Stimulated activated CD4-positive, alpha-beta T cell treated with anti-CD3 and anti-CD28 coated beads, Interleukin-4, amount 100 ng/mL, for 1 hour (primary cell): ENCODE data around the gene APBA2.

Experiments used
- DNase-seq: peaks from one replicate; pipeline ENCODE4 v3.0.0-alpha.2; 2020

The APBA2 gene

GRCh38 chr15:28917791-28918140, 32.0 kb downstream of the APBA2 start:
- DNase-seq: no peak

GRCh38 chr15:28918141-28918983, 32.6 kb downstream of the APBA2 start:
- no peak for DNase-seq

DNA sequence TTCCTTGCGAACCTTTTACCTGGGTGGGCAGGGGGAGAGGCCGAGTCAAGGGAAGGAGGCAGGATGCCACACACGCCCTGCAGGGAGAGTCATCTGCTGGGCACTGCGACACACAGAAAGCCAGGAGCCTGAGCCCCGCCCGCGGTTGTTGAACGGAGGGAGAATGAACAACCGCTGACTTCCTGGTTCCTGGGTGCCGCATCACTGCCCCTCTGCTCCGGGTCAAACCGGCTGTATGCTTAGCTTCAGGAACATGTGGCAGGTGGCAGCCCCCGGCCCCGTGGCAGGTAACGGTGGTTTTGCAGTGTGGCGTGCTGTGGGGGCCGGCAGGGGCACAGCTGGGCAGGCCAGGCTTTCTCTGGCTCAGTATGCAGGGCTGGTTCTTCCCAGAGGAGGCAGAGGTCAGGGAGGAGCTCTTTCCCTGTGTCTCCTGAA, 33.4 kb downstream of the APBA2 start:
- DNase-seq: peak; percentile 41

DNA sequence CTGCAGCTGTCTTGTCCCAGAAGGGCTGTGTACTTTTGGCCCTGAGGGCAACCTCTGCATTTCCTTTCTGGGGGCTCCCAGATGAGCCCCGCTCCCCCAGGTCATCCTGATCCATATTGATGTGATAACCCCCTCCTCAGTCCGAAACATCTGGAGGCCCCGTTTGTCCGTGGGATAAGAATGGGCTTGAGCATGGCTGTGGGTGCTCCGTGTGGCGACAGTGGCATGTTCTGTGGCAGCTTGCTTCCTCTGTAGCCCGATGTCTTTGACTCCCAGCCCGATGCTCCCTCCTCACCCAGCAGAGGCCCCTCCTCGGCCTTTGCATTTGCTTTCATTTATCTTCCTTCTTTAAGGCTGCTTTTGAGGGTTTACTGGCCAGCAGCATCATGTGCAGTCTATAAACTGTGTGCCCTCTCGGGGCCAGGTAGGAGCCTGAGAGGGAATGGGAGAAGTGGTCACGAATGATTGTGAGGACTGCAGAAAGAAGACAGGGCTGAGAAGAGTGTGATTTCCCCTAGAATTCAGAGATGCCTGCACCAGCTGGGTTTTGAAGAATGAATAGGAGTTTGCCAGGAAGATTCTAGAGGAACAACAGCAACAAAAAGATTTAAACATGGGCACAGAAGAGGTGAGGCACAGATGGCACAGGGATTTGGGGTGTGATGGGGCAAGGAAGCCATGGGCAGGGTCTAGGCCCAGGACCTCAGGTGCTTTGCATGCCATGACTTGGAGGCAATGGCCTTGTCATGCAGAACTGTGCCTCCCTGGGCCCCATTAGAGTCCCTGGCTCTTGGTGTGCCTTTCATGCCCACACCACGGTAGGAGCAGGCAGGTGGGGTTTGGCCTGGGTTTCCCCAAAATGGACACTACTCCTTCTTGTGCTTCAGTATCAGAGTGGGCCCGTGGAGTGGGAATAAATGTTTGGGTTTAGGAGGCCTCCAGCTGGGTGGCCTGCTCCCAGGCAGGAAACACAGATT, 34.2 kb downstream of the APBA2 start:
- DNase-seq: no peak

DNA sequence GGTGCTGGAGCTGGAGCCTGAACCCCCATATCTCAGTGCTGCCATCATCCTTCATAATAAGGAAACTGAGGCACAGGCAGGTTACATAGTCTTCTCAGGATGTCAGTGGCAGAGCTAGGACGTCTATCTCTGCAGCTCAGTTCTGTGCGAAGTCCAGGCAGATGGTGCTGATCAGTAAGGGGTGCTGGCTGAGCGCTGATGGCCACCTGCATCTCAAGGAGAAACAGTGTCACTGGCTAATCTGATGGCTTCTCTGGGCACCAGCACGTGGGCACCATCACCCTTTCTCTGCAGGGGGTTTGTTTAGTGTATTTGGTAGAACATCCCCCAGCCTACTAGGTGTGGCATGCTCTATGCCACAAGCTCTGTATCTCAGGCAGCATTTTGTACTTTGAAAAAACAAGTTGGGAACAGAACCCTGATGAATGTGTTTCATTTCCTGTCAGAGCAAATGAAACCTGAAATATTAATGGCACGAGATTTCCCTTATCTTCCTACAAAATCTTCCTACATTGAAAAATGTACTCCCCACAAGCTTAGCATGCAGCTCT, 35.1 kb downstream of the APBA2 start:
- no peak for DNase-seq

DNA sequence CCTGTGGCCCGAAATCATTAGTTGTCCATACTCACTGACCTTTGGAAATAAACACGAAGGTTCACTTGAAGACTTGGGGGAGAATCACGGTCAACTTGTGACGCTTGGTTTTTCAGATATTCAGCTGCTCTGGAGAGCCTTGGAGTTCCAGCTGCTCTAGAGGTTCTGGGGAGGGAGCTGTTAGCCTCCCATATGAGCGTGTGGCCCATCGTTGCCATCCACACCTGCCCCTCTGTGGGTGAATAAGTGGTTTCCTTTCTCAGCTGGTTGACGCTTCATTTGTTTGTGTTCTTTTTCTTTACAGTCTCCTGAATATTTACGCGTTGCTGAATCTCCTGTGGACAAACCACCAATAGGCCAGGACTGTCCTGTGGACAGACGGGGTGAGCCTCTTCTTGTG, 35.6 kb downstream of the APBA2 start:
- no peak for DNase-seq

- DNase-seq: no peak
Observed at GRCh38 chr15:28921919-28922706, 36.3 kb downstream of the APBA2 start.

GRCh38 chr15:28922707-28923012, 36.9 kb downstream of the APBA2 start:
- no peak for DNase-seq

DNA sequence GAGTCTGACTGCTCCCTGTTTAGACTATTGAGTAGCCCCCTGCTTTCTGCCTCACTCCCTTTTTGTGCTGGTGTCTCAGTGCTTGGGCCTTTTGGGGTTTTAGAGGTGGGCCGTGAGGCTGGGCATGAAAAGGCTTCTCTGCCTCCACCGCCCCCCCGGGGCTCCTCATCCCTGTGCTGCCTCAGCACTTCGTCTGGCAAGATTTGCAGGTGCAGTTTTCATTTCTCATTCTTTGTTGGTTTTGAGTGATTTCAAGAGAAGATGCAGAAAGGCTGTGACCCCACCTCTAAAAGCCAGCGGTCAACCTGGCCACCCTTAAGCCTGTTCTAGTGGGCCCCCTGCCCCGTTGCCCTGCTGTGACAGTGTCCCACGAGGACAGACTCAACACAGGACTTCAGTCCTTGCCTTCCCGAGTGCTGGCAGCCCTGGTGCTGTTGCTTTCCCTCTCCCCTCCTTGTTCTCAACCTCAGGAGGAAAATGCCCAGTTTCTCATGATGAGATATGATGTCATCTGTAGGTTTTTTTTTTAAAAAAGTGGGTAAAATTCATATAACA, 38.0 kb downstream of the APBA2 start:
- DNase-seq: no peak

DNA sequence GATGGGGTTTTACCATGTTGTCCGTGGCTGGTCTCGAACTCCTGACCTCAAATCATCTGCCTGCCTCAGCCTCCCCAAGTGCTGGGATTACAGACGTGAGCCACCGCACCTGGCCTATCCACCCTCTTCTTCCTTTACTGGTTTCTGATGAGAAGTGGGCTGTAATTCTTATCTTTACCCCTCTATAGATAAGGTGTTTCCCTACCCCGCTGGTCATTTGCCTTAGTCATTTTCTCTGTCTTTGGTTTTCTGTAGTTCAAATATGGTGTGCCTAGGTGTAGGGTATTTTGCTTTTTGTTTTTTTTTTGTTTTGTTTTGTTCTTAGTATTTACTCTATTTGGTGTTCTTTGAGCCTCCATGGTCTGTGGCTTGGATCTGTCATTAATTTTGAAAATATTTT, 41.3 kb downstream of the APBA2 start:
- DNase-seq: no peak

DNA sequence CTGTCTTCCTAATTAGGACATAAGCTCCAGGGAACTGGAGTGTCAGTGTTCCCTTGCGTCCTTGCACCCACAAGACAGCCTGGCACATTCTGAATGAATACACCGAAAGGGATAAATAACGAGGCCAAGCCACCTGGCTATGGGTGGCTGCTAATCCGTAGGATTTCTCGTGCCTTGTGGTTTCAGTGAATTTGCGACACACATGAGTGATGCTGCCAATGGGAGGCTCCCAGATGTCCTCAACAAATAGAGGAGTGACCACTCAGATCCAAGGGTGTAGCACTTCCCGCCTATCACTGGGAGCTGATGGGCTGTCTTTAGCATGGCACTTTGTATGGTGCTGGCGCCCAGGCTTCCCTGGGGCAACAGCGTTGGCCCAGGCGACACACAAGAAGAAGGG, 43.4 kb downstream of the APBA2 start:
- no peak for DNase-seq

GRCh38 chr15:28930011-28930410, 44.2 kb downstream of the APBA2 start:
- no peak for DNase-seq

DNA sequence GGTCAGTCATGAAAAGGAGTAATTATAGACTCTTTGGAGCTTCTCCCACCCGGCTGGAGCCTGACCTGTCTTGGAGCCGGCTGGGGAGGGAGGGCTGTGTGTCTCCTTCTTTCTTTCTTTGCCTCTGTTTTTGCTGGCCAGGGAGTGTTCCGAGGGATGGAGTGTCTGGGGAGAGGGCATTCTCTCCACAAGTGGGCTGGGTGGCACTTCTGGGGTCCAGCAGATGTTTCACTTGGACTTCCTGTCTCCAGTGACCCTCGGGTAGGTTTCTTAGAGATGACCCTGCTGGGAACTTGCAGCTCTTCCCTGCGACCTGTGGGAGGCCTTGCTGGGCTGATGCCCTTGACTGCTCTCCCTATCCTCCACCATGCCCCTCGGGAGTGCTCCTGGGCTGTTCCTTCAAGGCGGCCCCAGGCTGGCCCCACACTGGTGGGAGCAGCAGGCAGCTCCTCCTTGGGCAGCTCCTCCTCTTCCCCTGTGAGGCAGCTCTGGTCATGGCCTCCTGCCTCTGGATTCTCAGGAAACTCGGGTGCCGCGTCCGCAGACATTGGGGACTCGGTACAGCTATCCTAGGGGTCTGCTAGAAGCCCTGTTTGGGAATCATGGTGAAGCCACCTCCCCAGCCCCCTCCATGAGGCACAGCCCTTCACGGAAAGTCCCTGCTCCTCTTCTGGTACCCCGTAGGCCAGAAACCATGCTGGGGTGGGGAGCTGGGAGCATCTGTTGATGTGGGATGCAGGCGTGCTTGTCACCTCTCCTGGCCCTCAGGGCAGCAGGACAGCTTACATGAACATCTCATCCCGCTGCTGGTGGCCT, 44.9 kb downstream of the APBA2 start:
- no peak for DNase-seq

DNA sequence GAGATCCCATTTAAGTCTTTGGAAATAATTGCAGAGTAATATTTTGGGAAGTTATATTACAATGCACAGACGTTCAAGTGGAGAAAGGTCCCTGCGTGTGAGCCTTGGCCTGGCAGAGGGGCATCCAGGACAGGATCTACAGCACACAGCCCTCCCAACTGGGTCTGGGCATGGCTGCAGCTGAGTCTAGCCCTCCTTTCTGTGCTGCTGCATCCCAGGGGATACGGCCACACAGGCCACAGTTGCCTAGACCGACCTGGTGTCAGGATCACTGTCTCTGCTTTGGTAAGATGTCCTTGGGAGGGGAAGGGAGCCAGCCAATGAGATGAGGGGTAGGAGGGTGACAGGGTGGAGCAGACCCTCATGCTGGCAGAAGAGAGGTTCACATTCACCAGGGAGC, 46.1 kb downstream of the APBA2 start:
- no peak for DNase-seq

DNA sequence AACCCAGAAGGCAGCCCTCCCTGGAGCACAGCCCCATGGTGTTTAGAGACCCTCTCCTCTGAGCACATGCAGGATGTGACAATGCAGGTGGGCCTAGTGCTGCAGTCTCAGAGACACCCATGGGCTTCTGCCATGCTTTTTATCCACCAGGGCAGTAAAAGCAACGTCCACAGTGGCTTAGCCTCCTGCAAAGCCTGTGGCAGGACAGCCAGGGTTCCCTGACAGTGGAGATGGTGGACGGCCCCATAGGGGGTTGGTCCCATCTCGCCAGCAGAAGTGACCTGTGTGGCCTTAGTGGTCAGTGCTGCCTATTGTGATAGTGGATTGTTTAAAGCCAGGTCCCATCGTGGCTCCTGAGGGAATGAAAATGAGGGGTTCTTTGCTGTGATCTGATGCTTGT, 46.6 kb downstream of the APBA2 start:
- no peak for DNase-seq

DNA sequence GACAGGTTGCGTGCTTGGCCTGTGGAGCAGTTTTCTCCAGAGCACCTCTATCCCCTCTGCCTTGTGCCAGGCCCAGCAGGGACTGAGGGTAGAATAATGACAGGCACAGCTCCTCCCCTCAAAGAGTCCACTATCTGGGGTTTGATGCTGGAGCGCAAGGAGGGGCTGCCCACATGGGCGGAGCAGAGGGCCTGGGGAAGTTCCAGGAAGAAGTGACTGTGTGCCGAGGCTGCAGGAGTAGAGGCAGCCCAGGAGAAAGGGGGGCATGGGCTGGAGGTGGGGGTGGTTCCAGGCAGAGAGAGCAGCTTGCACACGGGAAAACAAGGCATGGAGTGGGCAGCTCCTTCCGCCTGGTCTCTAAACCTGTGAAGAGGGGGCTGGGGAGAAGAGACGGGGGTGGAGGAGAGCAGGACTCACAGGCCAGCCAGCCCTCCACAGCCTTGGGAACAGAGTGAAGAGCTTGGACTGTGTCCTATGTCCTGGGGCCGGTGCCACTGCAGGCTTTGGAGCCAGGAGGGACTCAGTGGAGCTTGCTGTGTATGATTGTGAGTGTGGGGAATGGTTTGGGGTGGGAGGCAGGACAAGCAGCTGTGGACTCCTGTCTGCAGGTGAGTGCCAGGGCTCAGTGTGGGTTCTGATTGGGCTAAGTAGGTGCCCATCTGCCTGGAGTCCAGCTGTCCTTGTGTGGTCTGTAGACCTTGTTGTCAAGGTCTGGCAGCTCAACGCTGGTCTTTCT, 48.1 kb downstream of the APBA2 start:
- no peak for DNase-seq

DNA sequence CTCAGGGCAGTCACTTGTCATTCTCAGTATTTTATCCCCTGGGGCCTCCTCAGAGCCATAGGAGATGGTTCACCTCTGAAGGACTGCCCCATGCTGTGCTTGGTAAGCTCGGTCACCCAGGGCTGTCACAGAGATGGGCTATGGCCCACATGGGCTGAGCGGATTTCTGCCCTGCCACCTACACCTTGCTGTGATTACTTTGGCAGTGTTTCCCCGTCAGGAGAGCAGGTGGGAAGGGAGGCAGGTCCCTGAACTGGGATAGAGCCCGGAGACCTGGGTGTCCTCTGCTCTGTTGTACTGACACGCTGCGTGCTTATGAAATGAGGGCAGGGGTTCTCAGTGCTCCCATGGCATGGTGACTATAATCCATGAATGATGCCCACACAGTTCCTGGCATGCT, 48.9 kb downstream of the APBA2 start:
- DNase-seq: no peak

- DNase-seq: peak; percentile 45
Observed at GRCh38 chr15:28935316-28935715, 49.5 kb downstream of the APBA2 start.

DNA sequence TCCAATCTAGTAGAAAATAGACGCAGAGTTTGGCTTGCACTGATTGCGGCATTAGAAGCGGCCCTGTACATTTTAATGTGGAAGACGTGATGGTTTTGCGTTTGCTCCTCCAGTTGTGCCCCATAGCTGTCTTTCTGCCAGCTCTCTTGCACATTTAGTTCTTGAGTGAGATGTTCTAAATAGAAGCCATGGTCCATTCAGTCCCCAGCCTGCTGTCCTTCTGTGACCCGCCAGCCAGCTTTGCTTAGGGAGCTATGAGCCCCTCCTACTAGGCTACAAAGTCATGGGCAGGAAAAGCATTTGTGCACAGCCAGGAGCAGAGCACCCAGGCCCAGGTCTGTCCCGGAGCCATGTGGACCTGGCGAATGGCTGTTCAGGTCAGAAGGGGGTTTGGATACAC, 50.3 kb downstream of the APBA2 start:
- no peak for DNase-seq

GRCh38 chr15:28936481-28936881, 50.7 kb downstream of the APBA2 start:
- no peak for DNase-seq

DNA sequence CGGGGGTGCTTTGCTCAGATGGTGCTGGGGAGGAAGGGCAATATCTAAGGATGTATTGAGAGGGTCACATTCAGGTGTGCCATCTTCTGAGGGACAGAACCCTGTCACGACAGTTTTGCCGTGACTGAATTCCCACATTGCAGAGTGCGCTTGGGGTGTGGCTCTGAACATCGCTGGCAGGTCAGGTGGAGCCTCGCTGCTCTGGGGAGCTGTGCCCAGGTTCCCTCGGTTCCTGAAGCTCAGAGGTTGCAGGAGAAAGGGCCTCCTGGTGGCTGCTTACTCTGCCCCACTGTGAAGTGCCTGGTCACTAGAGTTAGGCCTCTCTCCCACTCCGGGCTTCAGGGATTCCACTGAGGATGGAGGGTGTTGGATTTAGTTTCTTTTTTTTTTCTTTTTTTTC, 51.5 kb downstream of the APBA2 start:
- no peak for DNase-seq
